ENCODE data around the gene AGBL3.

DNA sequence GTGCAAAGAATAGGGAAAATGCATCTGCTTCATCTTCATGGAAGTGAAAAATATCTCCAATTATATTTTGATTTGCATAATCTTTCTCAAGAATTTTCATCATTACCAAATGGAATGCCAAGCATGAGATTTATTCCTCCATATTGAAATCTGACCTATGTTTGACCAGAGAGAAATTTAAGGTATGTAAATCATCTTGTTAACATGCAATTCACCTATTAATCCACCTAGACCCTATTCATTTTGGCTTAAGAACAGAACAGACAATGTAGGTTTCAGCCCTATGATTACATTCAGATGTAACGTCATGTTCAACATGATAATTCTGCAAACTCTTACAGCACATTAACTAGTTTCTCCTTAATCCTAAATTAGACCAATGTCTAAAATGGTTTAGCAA lies 130.8 kb downstream of the AGBL3 start:
- no peak for TF ChIP-seq POLR2A (IDR thresholded peaks at IDR 0.05)
- no peak for TF ChIP-seq CTCF (IDR thresholded peaks at IDR 0.05)
- TF ChIP-seq EP300 (IDR thresholded peaks at IDR 0.05): no peak

All from ovary (tissue), 3 donors.